Coronary artery (tissue), 2 donors: Measurements from ENCODE around the gene ZNF888.
"Not testable (repeated sequence)": the region's sequence is repeated elsewhere in the genome, so short reads cannot be mapped to it uniquely, and the experiment has no call there.

Experiments
- DNase-seq: peaks from one replicate; pipeline ENCODE4 v3.0.0-alpha.2; 2017; ENCODE audit warnings: low spot score
- H3K27ac ChIP-seq, 2 donors: fragments of 200-600 bp; sonication (generic); one replicate each; pipeline ENCODE4 v1.5.1; 2016 to 2019
- H3K4me3 ChIP-seq: fragments of 200-600 bp; sonication (generic); 2 replicates; pipeline ENCODE4 v1.5.1; 2016; ENCODE audit warnings: mild to moderate bottlenecking, moderate library complexity
- CTCF ChIP-seq: fragments of 200-600 bp; sonication (generic); IDR thresholded peaks from one replicate; pipeline ENCODE4 v1.5.1; 2019; ENCODE audit warnings: antibody characterized with exemption

Gene ZNF888

GRCh38 chr19:52943884-52944643 lies 20.8 kb upstream of the ZNF888 start:
- TF ChIP-seq CTCF: no peak
- DNase-seq: no peak
- H3K4me3 ChIP-seq: no peak overlapping the region
- no peak overlapping the region for H3K27ac ChIP-seq

GRCh38 chr19:52943134-52943883 lies 20.1 kb upstream of the ZNF888 start:
- no peak for DNase-seq
- peak overlapping the region; percentile 78 for H3K4me3 ChIP-seq
- H3K27ac ChIP-seq: peak overlapping the region; percentile 72 to 80
- TF ChIP-seq CTCF: no peak

- no peak for TF ChIP-seq CTCF
- H3K27ac ChIP-seq: peak overlapping the region; percentile 72 to 80
- DNase-seq: peak; percentile 97
- peak overlapping the region; percentile 78 for H3K4me3 ChIP-seq
Measured at GRCh38 chr19:52942386-52943133, 19.3 kb upstream of the ZNF888 start.

GRCh38 chr19:52941941-52942385 lies 18.7 kb upstream of the ZNF888 start:
- DNase-seq: no peak
- TF ChIP-seq CTCF: no peak
- peak overlapping the region; percentile 72 to 80 for H3K27ac ChIP-seq
- peak overlapping the region; percentile 78 for H3K4me3 ChIP-seq

GRCh38 chr19:52941523-52941922 lies 18.3 kb upstream of the ZNF888 start:
- not testable (repeated sequence) for DNase-seq, H3K27ac ChIP-seq
- H3K4me3 ChIP-seq: peak overlapping the region; percentile 78

- H3K4me3 ChIP-seq, DNase-seq, H3K27ac ChIP-seq: not testable (repeated sequence)
Measured at GRCh38 chr19:52940905-52941304, 17.7 kb upstream of the ZNF888 start.

GRCh38 chr19:52938761-52939160 lies 15.5 kb upstream of the ZNF888 start:
- no peak overlapping the region for H3K27ac ChIP-seq
- no peak overlapping the region for H3K4me3 ChIP-seq
- TF ChIP-seq CTCF: no peak
- DNase-seq: no peak
